SK-N-SH (cell line): ENCODE data around the gene GATA2. TPM values are rescaled to one million over a fixed set of nuclear protein-coding genes. Genes with fewer than 3 reads are reported as not detected.

ENCODE experiments used
- CTCF ChIA-PET: fragments of 300-600, 350-600 bp; formaldehyde crosslinking; extraction: SDS; loops from one replicate; lab custom pipeline; 2021; lab: Yijun Ruan, JAX
- POLR2A ChIA-PET: fragments of 350-600 bp; sonication (Branson Sonifier 250); formaldehyde crosslinking; extraction: SDS; loops from one replicate; lab custom pipeline; 2020; ENCODE audit warnings: antibody characterized with exemption, inconsistent platforms; lab: Yijun Ruan, JAX
- DNase-seq: peaks from one replicate; pipeline ENCODE4 v3.0.0; 2012
- H2AFZ ChIP-seq: fragments of 200-600 bp; sonication (generic); 2 replicates; pipeline ENCODE4 v1.8.1; 2016; ENCODE audit warnings: antibody characterized with exemption, mild to moderate bottlenecking, low read depth
- H3F3A ChIP-seq: fragments of 200-600 bp; sonication (generic); replicated peaks from 2 replicates; pipeline ENCODE3; 2016; ENCODE audit warnings: antibody characterized with exemption, mild to moderate bottlenecking; ENCODE audit not compliant: insufficient read depth
- H3K27ac ChIP-seq, 2 experiments: fragments of 200-500 bp in 1 of 2; fragments of 200-600 bp in 1 of 2; sonication (Bioruptor generic) in 1 of 2; sonication (generic), shearing (Covaris generic) in 1 of 2; 2 replicates each; pipeline versions ENCODE4 v1.5.1 to v1.6.1; 2014 to 2016; ENCODE audit warnings: low read depth in 2 of 2, inconsistent platforms in 1 of 2, low read length in 1 of 2, mild to moderate bottlenecking in 1 of 2, mixed read lengths in 1 of 2
- H3K27me3 ChIP-seq: fragments of 200-600 bp; sonication (generic), shearing (Covaris generic); 2 replicates; pipeline ENCODE4 v1.6.1; 2016; ENCODE audit warnings: mixed run types; ENCODE audit not compliant: insufficient read depth
- H3K36me3 ChIP-seq, 2 experiments: fragments of 200-500 bp in 1 of 2; fragments of 200-600 bp in 1 of 2; sonication (Bioruptor generic) in 1 of 2; sonication (generic) in 1 of 2; replicated peaks in 1 of 2; 2 replicates each; pipeline versions ENCODE3 to v1.5.1; 2014 to 2016; ENCODE audit warnings: low read length in 1 of 2, mild to moderate bottlenecking in 1 of 2; ENCODE audit not compliant: insufficient read depth in 2 of 2, control insufficient read depth in 1 of 2
- H3K4me1 ChIP-seq, 2 experiments: fragments of 200-500 bp in 1 of 2; fragments of 200-600 bp in 1 of 2; sonication (Bioruptor generic) in 1 of 2; sonication (generic), shearing (Covaris generic) in 1 of 2; 2 replicates each; pipeline versions ENCODE4 v1.5.1 to v1.6.1; 2014 to 2016; ENCODE audit warnings: low read depth in 1 of 2, low read length in 1 of 2, mixed run types in 1 of 2; ENCODE audit not compliant: insufficient read depth in 2 of 2, control insufficient read depth in 1 of 2
- H3K4me2 ChIP-seq: fragments of 200-600 bp; sonication (generic), shearing (Covaris generic); 2 replicates; pipeline ENCODE4 v1.6.1; 2017; ENCODE audit warnings: mixed run types
- H3K4me3 ChIP-seq, 2 experiments: fragments of 200-500 bp in 1 of 2; fragments of 200-600 bp in 1 of 2; sonication (Bioruptor generic) in 1 of 2; sonication (generic), shearing (Covaris generic) in 1 of 2; 2 replicates each; pipeline versions ENCODE4 v1.5.1 to v1.8.1; 2014 to 2016; ENCODE audit warnings: low read depth in 2 of 2, inconsistent platforms in 1 of 2, low read length in 1 of 2, mild to moderate bottlenecking in 1 of 2, mixed read lengths in 1 of 2, moderate library complexity in 1 of 2
- H3K79me2 ChIP-seq: fragments of 200-600 bp; sonication (generic); 2 replicates; pipeline ENCODE4 v1.8.1; 2017; ENCODE audit warnings: mild to moderate bottlenecking; ENCODE audit not compliant: insufficient read depth
- H3K9ac ChIP-seq: fragments of 200-600 bp; sonication (generic); 2 replicates; pipeline ENCODE4 v1.6.1; 2017; ENCODE audit warnings: mixed run types
- H3K9me2 ChIP-seq: fragments of 200-600 bp; sonication (generic); 2 replicates; pipeline ENCODE4 v1.6.1; 2017; ENCODE audit warnings: mixed run types
- H3K9me3 ChIP-seq: fragments of 200-600 bp; sonication (generic); 2 replicates; pipeline ENCODE4 v1.6.1; 2017; ENCODE audit warnings: mixed run types, mild to moderate bottlenecking, moderate library complexity
- H4K20me1 ChIP-seq: fragments of 200-600 bp; sonication (generic); 2 replicates; pipeline ENCODE4 v1.6.1; 2017; ENCODE audit warnings: mild to moderate bottlenecking, mixed run types; ENCODE audit not compliant: insufficient read depth
- CHD2 ChIP-seq: fragments of 150-350 bp; IDR thresholded peaks from 2 replicates; pipeline ENCODE4 v1.6.1; 2018; ENCODE audit warnings: low read length; ENCODE audit not compliant: partially characterized antibody
- EP300 ChIP-seq, 2 experiments: IDR thresholded peaks; 2 replicates each; pipeline versions ENCODE4 v1.4.0 to v1.6.1; 2012; ENCODE audit warnings: borderline replicate concordance in 1 of 2, low read depth in 1 of 2, low read length in 1 of 2
- EZH2phosphoT487 ChIP-seq: fragments of 200-600 bp; sonication (generic); IDR thresholded peaks from 2 replicates; pipeline ENCODE4 v1.6.1; 2017; ENCODE audit warnings: low read depth, mixed run types, mild to moderate bottlenecking, antibody characterized with exemption, moderate library complexity, borderline replicate concordance
- FOXJ3 ChIP-seq: sonication (generic); formaldehyde crosslinking; IDR thresholded peaks from 2 replicates; pipeline ENCODE4 v1.5.1; 2020; ENCODE audit warnings: mild to moderate bottlenecking, missing genetic modification reagents
- GATA2 ChIP-seq: sonication (generic); formaldehyde crosslinking; IDR thresholded peaks from 2 replicates; pipeline ENCODE4 v1.5.0; 2020; ENCODE audit warnings: mild to moderate bottlenecking, missing genetic modification reagents
- JUND ChIP-seq: IDR thresholded peaks from 2 replicates; pipeline ENCODE4 v1.4.0; 2012
- MEF2A ChIP-seq: IDR thresholded peaks from 2 replicates; pipeline ENCODE4 v1.4.0; 2012; ENCODE audit warnings: low read depth, borderline replicate concordance
- MXI1 ChIP-seq: IDR thresholded peaks from 2 replicates; pipeline ENCODE4 v1.6.1; 2012; ENCODE audit warnings: mild to moderate bottlenecking, low read depth, low read length, improper control_type of control experiment
- POLR2AphosphoS5 ChIP-seq: IDR thresholded peaks from 2 replicates; pipeline ENCODE4 v1.6.1; 2012; ENCODE audit warnings: low read depth, low read length
- RAD21 ChIP-seq: IDR thresholded peaks from 2 replicates; pipeline ENCODE4 v1.6.1; 2012; ENCODE audit warnings: mild to moderate bottlenecking, low read length
- RCOR1 ChIP-seq: fragments of 150-350 bp; IDR thresholded peaks from 2 replicates; pipeline ENCODE4 v1.6.1; 2017; ENCODE audit warnings: antibody characterized with exemption, low read length
- RFX5 ChIP-seq: IDR thresholded peaks from 2 replicates; pipeline ENCODE4 v1.6.1; 2012; ENCODE audit warnings: mild to moderate bottlenecking, improper control_type of control experiment, low read length
- SMC3 ChIP-seq: IDR thresholded peaks from 2 replicates; pipeline ENCODE4 v1.6.1; 2012; ENCODE audit warnings: low read depth, low read length, improper control_type of control experiment
- TCF12 ChIP-seq: IDR thresholded peaks from 2 replicates; pipeline ENCODE4 v1.4.0; 2012
- WGBS: methylation state at CpG from one replicate; pipeline ENCODE4 v1.1.6; 2017; ENCODE audit warnings: low lambda C conversion rate; 5-methylcytosine and 5-hydroxymethylcytosine counted together
- polyA plus RNA-seq, 3 experiments: library from polyadenylated mRNA; depleted of rRNA; stranded (reverse); fragments of >200 nt; gene quantifications; 2 replicates each; pipeline ENCODE4 v1.2.3, GENCODE V29; 2012
- TF ChIP-seq, protein P1 (sequence below): IDR thresholded peaks from 2 replicates; pipeline ENCODE4; 2012
- TF ChIP-seq, protein P2 (sequence below): fragments of 200-600 bp; sonication (generic); IDR thresholded peaks from 2 replicates; pipeline ENCODE4 v1.6.1; 2017; ENCODE audit warnings: antibody characterized with exemption, mild to moderate bottlenecking, moderate library complexity

GATA2 gene
- polyA plus RNA-seq, 1 of the 3 experiments (the other 2 are of a cell fraction), result 5.5 TPM

DNA sequence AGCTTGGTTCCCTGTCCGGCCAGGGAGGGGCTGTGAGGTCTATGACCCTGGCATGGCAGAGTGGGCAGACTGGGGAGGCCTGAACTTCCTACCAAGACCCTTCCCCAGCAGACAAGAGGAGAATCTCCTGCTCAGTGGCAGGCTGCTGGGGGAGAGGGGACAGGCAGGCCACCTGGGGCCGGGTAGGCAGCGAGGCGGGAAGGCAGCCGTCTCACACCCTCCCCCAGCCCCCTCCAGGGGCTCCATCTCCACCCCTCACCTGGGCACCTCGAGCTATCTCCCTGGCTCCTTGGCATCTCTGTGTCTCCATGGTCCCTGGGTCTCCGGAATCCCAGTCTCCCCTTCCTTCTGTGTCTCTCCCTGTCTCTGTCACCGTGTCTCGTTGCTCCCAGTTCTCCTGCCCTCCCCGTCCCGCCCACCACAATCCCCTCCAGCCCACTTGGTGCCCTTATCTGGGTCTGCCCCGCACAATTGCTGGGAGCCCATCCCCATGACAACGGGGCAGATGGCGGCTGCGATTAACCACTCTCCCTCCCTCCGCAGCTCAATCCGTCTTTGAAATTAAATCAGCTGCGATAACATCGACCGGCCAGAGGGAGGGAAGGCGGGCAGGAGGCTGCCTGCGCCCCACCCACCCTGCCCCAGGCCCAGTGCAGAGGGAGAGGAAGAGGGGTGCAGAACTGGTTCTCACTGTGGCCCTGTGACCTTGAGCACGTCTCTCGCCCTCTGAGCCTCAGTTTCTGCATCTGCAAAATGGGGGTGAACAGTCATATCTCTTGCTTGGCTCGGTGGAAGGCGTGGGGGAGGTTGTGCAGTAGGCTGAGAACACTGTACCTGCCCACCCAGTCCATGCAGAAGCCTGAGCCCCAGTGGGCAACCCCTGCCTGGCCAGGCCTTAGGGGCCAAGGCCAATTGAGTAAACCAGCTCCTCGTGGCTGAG lies 36.0 kb downstream of the GATA2 start:
- Histone ChIP-seq H3K79me2 (no peaks in the 10 kb centered on the region), H3K27me3 (peaks cover 5% of the 10 kb centered on the region; the same call in 1 of the 2 replicates), H3K4me2 (no peak overlapping the region), H3K9me2 (no peaks in the 10 kb centered on the region), H3K36me3 (no peaks in the 10 kb centered on the region), H3K4me1 (peaks cover 0 to 75% of the 10 kb centered on the region in 2 experiments; a peak in 1 of 4 replicates), H3K4me3 (peak overlapping the region in 1 of 2 experiments; percentile 50; a peak in 2 of 4 replicates), H3F3A (no peaks in the 10 kb centered on the region), H3K9me3 (no peaks in the 10 kb centered on the region), H4K20me1 (no peaks in the 10 kb centered on the region), H3K27ac (peak overlapping the region in 1 of 2 experiments; percentile 100; a peak in 2 of 4 replicates), H2AFZ (no peak overlapping the region), H3K9ac (no peak overlapping the region)
- TF ChIP-seq RFX5 (no peak), SMC3 (peak; percentile 10; the same call in 1 of the 2 replicates), FOXJ3 (CRISPR knock-in tag) (peak; percentile 98), POLR2AphosphoS5 (no peak), EZH2phosphoT487 (no peak), RAD21 (peak; percentile 25), MEF2A (no peak), GATA2 (CRISPR knock-in tag) (peak; percentile 100), MXI1 (peak; percentile 80), RCOR1 (peak; percentile 99), JUND (no peak), CHD2 (peak; percentile 88), TCF12 (peak; percentile 38; the same call in 1 of the 2 replicates), EP300 (IDR thresholded peaks at IDR 0.05; ENCODE audit: borderline replicate concordance in 1 of 2, low read depth in 1 of 2, low read length in 1 of 2) (peak in 1 of 2 experiments; percentile 98; a peak in 2 of 4 replicates)
- TF ChIP-seq, protein P1, sequence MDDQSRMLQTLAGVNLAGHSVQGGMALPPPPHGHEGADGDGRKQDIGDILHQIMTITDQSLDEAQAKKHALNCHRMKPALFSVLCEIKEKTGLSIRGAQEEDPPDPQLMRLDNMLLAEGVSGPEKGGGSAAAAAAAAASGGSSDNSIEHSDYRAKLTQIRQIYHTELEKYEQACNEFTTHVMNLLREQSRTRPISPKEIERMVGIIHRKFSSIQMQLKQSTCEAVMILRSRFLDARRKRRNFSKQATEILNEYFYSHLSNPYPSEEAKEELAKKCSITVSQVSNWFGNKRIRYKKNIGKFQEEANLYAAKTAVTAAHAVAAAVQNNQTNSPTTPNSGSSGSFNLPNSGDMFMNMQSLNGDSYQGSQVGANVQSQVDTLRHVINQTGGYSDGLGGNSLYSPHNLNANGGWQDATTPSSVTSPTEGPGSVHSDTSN, result no peak
- TF ChIP-seq, protein P2, sequence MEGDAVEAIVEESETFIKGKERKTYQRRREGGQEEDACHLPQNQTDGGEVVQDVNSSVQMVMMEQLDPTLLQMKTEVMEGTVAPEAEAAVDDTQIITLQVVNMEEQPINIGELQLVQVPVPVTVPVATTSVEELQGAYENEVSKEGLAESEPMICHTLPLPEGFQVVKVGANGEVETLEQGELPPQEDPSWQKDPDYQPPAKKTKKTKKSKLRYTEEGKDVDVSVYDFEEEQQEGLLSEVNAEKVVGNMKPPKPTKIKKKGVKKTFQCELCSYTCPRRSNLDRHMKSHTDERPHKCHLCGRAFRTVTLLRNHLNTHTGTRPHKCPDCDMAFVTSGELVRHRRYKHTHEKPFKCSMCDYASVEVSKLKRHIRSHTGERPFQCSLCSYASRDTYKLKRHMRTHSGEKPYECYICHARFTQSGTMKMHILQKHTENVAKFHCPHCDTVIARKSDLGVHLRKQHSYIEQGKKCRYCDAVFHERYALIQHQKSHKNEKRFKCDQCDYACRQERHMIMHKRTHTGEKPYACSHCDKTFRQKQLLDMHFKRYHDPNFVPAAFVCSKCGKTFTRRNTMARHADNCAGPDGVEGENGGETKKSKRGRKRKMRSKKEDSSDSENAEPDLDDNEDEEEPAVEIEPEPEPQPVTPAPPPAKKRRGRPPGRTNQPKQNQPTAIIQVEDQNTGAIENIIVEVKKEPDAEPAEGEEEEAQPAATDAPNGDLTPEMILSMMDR, result no peak
- ChIA-PET POLR2A (interaction anchor here (0.7 to 5.6 kb wide), 15 partner anchors 12 to 178 kb away, joined by 3 to 51 read pairs (median 8); no protein-coding TSS in a partner anchor), CTCF (interaction anchor here (0.7 to 2.7 kb wide), 11 partner anchors 12 to 286 kb away, joined by 3 to 28 read pairs (median 3); no protein-coding TSS in a partner anchor)
- DNase-seq, result peak; percentile 96
- 24% methylated on average over 16 of the region's 27 CpGs for WGBS
